Fibroblast of upper back skin (primary cell): ENCODE measurements around the gene TRMT5.

Experiments
- DNase-seq: peaks from one replicate; pipeline ENCODE4 v3.0.0-alpha.2; 2013

The TRMT5 gene

DNA sequence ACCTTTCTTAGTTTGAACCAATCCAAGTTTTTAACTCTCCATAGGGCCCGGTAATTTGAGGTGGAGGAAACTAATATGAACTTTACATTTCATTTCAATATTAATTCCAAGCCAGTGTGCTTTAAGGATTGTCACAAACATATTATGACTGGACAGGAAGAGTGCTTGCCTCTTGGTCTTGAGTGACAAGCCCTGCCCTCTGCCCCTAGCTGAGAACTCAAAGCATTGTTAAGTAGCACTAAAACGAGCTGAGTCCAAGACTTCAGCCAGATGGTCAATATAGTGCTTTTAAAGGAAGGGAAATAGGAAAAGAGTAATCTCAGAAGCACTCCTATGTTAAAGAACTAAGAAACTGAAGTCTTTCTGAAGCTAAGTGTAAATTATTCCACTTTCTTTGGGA lies 17.1 kb downstream of the TRMT5 start:
- DNase-seq: no peak

GRCh38 chr14:60958146-60958545 lies 22.7 kb downstream of the TRMT5 start:
- no peak for DNase-seq

GRCh38 chr14:60956632-60957031 lies 24.2 kb downstream of the TRMT5 start:
- no peak for DNase-seq

GRCh38 chr14:60956202-60956601 lies 24.7 kb downstream of the TRMT5 start:
- no peak for DNase-seq

DNA sequence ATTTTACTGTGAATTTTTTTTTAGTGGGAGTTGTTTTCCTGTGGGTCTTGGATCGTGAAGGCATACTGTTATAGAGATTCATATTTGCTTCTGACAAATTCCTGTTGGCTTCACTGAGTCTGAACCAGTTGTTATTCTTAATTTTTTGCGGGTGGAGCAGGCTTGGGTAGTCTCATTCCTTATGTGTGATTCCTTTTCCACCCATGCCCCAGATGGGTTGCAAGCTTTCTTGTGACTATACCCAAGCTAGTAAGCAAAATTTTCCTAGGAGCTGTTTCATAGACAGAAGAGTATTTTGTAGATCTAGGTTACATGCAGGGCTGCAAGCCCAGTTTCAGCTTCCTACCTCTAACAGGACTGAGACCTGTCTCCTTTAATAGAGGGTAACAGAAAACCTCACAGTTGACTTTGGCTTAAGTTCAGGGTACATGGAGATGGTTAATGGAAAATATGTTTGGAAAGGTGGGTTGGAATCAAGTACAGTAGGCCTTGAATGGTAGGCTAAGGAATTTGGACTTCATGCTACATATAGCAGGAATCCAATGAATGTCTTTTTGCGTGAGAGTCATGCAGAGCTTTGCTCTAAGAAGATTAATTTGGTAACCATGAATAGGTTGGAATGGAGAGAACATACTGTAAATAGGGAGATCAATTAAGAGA lies 29.0 kb downstream of the TRMT5 start:
- peak; percentile 30 for DNase-seq

DNA sequence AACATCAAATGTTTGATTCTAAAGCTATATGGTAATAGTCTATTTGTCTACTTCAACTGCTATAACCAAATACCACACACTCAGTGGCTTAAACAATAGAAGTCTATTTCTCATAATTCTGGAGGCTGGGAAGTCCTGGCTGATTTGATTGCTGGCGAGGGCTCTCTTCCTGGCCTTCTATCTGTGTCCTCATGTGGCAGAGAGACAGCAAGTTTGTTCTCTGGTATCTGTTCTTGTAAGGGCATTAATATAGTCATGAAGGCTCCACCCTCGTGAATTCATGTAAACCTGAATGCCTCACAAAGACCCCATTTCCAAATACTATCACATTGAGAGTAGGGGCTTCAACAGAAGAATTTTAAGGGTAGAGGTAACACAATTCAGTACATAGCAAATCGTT lies 34.1 kb downstream of the TRMT5 start:
- DNase-seq: no peak

- DNase-seq: peak; percentile 44
These were observed 34.9 kb downstream of the TRMT5 start for GRCh38 chr14:60945984-60946383.

GRCh38 chr14:60944204-60944603 lies 36.7 kb downstream of the TRMT5 start:
- DNase-seq: no peak

DNA sequence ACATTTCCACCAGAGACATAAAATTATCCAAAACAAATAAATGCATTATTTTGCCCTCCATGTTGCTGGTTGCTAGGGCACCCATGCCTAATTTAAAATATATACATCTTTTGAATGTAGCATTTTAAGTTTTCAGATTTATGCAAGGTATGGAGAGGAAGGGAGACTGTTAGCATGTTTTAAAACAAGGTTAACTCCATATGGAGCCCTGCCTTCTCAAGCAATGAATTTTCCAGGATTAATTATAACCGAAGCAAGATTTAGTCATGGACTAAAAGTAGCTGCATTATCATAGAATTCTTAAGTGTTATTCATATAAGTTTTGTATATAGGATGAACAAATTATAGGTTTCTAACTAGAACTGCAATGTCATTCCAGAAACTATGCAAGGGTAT lies 37.2 kb downstream of the TRMT5 start:
- no peak for DNase-seq

- DNase-seq: no peak
These were observed 45.6 kb downstream of the TRMT5 start for GRCh38 chr14:60935319-60935718.

GRCh38 chr14:60933920-60934655 lies 46.8 kb downstream of the TRMT5 start:
- DNase-seq: no peak

GRCh38 chr14:60931218-60931617 lies 49.7 kb downstream of the TRMT5 start:
- peak; percentile 16 for DNase-seq

DNA sequence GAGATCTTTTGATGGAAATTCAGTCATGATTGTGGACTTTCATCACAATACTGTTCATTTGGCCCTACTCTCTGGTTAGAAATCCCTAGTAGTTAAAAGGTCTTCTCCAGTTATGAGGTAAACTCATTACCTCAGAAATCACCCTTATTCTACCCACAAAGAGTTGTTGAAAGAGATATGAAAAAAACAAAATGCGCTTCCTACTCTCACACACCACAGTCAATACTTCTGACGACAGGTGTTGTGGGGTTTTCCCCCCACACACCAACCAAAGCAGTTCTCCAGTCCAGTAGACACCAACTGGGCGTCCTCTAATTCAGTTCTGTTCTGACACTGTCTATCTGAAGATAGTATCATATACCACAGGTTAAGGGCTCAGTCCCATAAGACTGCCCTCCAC lies 54.9 kb downstream of the TRMT5 start:
- no peak for DNase-seq

GRCh38 chr14:60925286-60925685 lies 55.6 kb downstream of the TRMT5 start:
- DNase-seq: no peak

DNA sequence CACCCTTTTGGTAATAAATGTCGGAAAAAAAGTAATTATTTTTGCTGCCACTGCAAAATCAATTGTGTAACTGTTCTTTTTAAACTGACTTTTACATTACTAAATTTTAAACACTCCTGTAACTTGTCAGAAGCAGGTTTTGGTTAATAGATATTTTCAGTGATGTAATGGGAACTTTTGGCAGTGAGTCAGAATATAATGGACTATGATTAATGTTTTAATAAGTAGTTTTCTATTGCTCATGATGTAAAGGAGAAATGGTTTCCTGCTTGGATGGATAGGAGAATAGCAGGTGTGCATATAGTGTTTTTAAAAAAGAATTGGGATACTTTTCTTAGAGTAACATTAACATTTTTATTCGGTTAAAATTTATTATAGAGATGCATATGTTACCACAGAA lies 58.8 kb downstream of the TRMT5 start:
- peak; percentile 49 for DNase-seq
